Activated CD4-positive, CD25-positive, alpha-beta regulatory T cell treated with anti-CD3 and anti-CD28 coated beads, Interleukin-2, amount 50 U/mL, for 72 hours (primary cell): Measurements from ENCODE around the gene TUBA8.
"Not testable (repeated sequence)": the region's sequence is repeated elsewhere in the genome, so short reads cannot be mapped to it uniquely, and the experiment has no call there.

Experiments
- DNase-seq: peaks from one replicate; pipeline ENCODE4 v3.0.0; 2021

TUBA8 gene

DNA sequence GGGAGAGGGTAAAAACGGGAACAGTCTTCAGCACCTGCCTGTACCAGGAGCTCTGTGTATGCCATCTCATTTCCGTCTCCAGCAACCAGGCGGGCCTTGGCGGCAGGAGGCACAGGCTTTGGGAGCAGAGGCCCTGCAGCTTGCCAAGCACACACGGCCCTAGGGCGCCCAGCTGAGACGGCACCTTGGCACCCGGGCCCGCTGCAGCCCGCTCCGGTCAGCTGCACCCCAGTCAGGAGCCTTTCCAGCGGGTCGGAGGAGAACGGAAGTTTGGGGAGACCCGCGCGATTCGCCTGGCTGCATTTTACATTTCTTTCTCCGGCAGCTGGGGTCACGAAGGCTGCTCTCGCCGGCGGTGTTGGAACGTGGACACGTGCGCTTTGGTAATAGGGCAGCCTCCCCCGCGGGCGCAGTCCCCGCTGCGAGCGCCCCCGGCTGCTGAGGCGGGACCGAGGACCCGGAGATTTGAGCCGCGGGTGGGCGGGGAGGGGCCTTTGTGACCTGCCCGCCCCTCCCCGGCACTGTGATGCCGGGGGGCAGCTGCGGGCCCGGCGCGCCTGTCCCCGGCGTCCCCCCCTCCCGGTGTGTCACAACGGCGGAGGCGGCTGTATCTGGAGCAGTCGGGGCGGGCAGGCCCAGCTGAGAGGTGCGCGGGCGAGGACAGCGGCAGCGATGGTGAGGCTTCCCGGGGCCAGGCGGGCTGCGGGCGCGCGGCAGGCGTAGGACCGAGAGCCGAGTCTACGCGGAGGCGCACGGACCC, at the start of gene TUBA8:
Gene TUBA8, plus strand, starts transcription at position 616 of the 760 bp plus-strand sequence. Its CDS starts 57 bp downstream, at position 673.
- DNase-seq = no peak

- no peak for DNase-seq
Observed at GRCh38 chr22:18062421-18062820, 48.2 kb upstream of the TUBA8 start.

DNA sequence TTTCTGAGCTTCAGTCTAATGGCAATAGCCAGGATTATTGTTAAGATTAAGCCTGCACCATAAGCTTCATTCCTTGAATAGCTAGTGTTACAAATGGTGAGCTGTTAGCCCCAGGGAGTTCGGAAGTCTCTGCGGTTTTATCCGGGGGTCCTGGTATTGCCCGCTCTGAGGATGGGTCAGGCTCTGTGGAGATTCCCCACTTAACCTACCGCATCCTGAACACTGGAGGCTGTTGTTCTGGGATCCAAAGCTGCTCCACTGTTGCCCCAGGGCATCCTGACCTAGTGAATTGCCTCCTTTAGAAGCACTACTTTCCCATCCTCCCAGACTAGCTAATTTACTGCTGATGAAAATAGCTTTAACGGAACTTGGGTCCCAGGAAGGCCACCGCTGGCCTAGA, 47.3 kb upstream of the TUBA8 start:
- DNase-seq = no peak

- not testable (repeated sequence) for DNase-seq
Observed at GRCh38 chr22:18063715-18064114, 46.9 kb upstream of the TUBA8 start.

GRCh38 chr22:18064636-18065035, 46.0 kb upstream of the TUBA8 start:
- no peak for DNase-seq

DNA sequence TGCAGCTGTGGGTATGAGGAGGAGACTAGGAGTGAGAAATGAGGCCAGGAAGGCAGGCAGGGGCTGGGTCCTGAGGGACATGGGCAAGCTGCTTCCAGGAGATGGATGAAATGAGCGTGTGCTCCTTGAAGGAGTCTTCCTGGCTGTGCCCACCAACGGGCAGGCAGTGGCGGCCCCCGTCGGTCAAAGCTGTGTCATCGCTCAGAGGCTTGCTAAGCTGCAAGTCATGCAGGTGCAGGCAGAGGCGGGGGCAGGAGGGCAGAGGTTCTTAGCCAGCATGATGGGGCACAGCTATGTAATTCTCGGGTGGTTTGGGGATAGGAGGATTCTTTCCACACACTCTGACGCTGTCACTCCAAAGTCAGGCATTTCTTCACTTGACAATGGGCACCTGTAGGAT, 45.4 kb upstream of the TUBA8 start:
- DNase-seq = no peak

DNA sequence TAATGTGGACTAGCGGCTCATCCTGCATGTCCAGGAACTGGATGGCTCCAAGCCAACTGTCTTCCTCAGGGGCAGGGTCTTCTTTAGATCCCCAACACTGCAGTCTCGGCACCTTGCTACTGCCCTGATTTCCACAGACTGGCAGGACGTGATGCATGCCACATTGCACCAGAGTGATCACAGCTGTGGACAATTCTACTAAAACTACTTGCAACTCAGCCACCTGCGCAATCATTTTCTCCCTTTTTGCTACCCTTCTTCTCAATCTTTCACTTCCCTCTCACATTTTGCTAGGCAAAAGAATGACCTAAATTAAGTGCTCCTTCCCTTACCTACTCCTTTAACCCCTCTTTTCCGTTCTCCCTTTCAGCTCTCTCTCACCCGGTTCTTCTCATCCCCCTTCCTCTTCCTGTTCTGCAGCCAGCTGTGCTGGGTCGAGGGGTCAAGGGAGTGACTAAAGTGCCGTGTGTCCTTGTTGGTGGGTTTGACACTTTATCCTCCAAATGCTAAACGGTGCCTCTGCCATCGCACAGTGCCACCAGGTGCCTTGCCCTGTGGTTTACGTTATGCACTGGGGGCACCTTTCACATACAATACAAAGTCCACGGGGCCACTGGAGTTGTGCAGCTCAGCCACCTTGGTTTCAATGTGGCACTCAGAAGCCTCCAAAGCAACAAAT, 44.3 kb upstream of the TUBA8 start:
- no peak for DNase-seq

DNA sequence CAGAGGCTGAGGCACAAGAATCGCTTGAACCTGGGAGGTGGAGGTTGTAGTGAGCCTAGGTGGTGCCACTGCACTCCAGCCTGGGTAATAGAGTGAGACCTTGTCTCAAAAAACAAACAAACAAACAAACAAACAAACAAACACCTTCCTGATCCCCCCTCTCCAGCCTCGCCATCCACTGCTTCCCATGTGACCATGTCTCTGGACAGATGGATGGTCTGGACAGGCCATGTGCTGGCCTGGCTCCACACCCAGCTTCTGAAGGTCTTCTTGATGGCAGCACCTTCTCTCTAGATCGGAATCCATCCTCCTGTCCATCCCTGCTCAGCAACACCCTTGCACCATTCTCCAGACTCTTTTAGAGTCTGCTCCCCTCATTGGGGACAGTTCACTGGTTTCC, 43.5 kb upstream of the TUBA8 start:
- no peak for DNase-seq

GRCh38 chr22:18067548-18068341, 42.9 kb upstream of the TUBA8 start:
- no peak for DNase-seq

GRCh38 chr22:18068381-18068988, 42.1 kb upstream of the TUBA8 start:
- DNase-seq = no peak

DNA sequence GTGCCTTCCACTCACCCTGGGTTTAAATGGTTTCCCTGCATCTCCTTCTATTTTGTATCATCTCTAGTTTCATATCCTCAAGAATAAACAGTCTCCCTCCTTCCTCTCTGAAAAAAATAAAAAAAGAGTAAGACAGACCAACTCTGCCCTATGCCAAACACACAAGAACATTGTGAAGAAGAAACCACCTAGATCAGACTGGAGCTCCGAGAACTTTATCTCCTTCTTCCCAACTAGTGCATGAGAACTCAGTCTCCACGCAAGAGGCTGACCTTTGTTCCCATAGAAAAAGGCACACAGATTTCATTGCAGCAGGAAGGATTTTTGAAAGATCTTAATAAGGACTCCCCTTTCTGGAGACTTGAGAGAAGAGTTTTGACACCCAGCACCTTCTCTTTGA, 41.6 kb upstream of the TUBA8 start:
- DNase-seq = no peak

- no peak for DNase-seq
Observed at GRCh38 chr22:18070041-18070440, 40.6 kb upstream of the TUBA8 start.

DNA sequence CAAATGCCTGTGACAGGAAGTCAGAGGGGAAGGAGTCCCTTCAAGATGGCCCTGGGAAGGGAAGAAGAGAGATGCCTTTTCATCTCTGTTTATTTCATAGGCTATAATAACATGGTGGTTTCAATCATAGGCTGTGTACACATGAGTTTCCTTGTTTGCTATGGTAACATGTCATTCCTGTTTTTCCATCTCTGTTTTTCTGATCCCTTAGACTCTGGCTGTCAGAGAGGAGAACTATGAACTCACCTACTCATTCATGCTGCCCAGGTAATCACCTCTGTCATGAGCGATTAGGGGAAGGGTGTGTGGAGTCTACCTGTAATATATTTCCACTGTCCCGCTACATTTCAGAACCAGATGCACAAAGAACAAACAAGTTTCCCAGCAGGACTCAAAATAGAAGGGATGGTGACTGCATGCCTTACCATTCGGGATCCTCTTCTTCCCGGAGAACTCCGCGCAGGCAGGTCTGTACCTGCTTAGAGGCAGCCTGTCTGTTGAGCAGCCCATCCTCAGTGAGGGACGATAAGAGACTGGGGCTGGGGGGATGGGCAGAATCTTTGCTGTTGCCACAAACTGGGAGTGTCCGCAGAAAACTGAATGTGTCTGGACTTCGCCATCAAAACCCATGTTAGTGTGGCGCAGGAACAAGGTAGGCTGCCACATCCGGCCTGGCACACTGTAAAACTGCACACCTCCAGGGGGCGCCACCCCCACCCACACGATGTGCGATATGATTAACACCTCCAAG, 39.9 kb upstream of the TUBA8 start:
- DNase-seq = no peak

- not testable (repeated sequence) for DNase-seq
Observed at GRCh38 chr22:18071307-18071967, 39.2 kb upstream of the TUBA8 start.

- DNase-seq = no peak
Observed at GRCh38 chr22:18071968-18072310, 38.7 kb upstream of the TUBA8 start.

DNA sequence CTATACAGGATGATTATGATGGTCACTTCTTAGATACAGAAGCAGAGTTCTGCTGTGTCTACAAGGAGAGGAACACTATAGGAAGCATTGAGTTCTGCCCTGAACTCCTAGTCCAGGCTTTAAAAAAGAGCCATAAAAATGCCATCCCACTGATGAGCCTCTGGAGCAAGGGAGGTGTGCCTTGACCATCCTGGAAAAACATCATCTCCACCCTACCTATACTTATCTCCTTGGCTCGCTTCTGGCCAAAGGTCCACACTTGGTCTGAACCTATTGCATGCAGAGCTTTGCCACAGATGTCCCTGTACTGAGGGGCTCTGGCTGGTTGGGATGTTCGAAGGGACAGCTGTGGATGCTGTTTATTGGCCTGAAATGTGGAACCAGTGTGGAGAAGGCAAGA, 37.1 kb upstream of the TUBA8 start:
- no peak for DNase-seq

DNA sequence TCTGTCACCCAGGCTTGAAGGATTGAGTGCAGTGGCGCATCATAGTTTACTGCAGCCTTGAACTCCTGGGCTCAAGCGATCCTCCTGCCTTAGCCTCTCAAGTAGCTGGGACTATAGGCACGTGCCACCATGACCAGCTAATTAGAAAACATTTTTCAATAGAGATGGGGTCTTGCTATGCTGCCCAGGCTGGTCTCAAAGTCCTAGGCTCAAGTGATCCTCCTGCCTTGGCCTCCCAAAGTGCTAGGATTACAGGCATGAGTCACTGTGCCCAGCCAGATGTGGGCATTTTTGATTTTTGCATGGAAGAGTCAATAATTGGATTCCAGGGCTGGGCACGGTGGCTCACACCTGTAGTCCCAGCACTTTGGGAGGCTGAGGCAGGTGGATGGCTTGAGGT, 36.7 kb upstream of the TUBA8 start:
- not testable (repeated sequence) for DNase-seq

GRCh38 chr22:18075101-18075719, 35.4 kb upstream of the TUBA8 start:
- DNase-seq = no peak

DNA sequence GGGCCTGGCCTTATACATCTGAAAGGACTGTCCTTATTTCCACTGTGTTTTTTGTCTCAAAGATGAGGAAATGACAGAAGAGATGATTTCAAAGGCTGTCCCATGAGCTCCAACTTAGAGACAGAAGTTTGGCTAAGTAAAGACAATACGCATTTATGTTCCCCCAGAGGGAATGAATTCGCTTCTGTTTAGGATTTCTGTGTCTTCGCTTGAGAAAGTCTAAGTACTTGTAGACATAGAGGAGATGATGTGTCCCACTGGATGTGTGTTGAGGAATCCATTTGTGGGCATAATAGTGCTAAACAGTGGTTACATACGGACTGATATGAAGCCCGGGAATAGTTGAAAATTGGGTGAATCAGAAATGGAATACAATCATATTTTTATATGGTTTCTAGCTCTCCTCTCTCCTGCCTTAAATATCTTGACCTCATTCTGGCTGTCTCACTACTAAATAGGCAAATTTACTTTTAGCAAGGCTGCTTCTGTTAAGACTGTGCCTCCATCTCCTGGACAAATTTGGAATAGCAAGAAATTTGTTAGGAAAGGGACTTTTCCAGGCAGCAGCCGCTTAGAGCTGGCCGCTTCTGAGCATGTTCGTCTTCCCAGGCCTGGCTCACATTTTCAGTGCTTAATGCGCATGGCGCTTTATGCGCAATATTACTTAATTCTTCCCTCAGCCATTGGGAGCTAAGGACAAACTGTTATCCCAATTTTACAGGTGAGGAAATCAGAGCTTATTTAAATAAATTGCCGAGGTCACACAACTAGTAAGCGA, 34.7 kb upstream of the TUBA8 start:
- no peak for DNase-seq

DNA sequence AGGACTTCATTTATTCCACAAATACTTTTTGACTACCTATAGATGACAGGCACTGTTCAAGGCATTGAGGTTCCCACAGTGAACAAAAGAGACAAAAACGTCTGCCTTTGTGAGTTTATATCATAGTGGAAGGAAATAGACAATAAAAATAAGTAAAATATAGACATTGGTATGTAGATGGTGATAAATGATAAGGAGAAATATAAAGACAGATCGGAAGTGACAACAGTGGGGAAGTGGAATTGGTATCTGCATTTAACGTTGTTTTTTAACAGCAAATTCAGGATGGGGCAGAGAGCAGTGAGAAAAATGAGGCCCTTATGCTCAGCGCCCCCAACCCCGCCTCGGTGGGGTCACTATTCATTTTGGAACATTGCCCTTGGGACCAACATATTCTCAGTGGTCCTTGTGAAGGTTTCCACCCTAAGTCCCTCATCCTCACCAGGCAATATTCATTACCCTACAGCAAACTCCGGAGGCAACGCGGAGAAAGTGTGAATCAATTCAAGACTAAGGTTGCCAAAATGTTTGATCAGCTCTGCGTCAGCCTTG, 33.4 kb upstream of the TUBA8 start:
- DNase-seq = no peak
